Stimulated activated CD4-positive, alpha-beta T cell treated with anti-CD3 and anti-CD28 coated beads, Interleukin-1b, Interleukin-23, amount 100 ng/mL, for 1 hour (primary cell): ENCODE results near the gene AKT2.

ENCODE experiments used
- DNase-seq, 2 donors: peaks; one replicate each; pipeline ENCODE4 v3.0.0-alpha.2; 2020; ENCODE audit warnings: low read depth in 2 of 2

The AKT2 gene

GRCh38 chr19:40235238-40236025 is 49.7 kb downstream of the AKT2 start:
- no peak for DNase-seq

GRCh38 chr19:40234429-40235237 is 50.5 kb downstream of the AKT2 start:
- no peak for DNase-seq

- no peak for DNase-seq
These were observed 51.2 kb downstream of the AKT2 start for GRCh38 chr19:40233811-40234389.

- DNase-seq, result no peak
These were observed 52.0 kb downstream of the AKT2 start for GRCh38 chr19:40232949-40233810.

- DNase-seq, result no peak
These were observed 52.7 kb downstream of the AKT2 start for GRCh38 chr19:40232479-40232878.

GRCh38 chr19:40231544-40232424 is 53.4 kb downstream of the AKT2 start:
- no peak for DNase-seq

GRCh38 chr19:40231057-40231456 is 54.1 kb downstream of the AKT2 start:
- no peak for DNase-seq

- no peak for DNase-seq
These were observed 55.2 kb downstream of the AKT2 start for GRCh38 chr19:40229926-40230417.

- DNase-seq, result no peak
These were observed 55.7 kb downstream of the AKT2 start for GRCh38 chr19:40229484-40229883.

- DNase-seq, result no peak
These were observed 56.3 kb downstream of the AKT2 start for GRCh38 chr19:40228863-40229262.

- DNase-seq, result no peak
These were observed 56.8 kb downstream of the AKT2 start for GRCh38 chr19:40228346-40228745.

- DNase-seq, result no peak
These were observed 59.5 kb downstream of the AKT2 start for GRCh38 chr19:40225440-40226305.

- DNase-seq, result no peak
These were observed 60.6 kb downstream of the AKT2 start for GRCh38 chr19:40224342-40225150.

- DNase-seq, result peak in 1 of 2 donors; percentile 14
These were observed 61.9 kb downstream of the AKT2 start for GRCh38 chr19:40223135-40223822.

GRCh38 chr19:40221858-40222619 is 63.1 kb downstream of the AKT2 start:
- DNase-seq, result peak; percentile 34 to 50

GRCh38 chr19:40220674-40221073 is 64.5 kb downstream of the AKT2 start:
- no peak for DNase-seq

- DNase-seq, result no peak
These were observed 65.3 kb downstream of the AKT2 start for GRCh38 chr19:40219721-40220276.
